ENCODE measurements around the gene FARP2.

FARP2 gene

GRCh38 chr2:241465543-241465942 is 109.5 kb downstream of the FARP2 start:
- no peak for TF ChIP-seq CTCF (IDR thresholded peaks at IDR 0.05; ENCODE audit: low read depth, low read length)
- H3K4me3 ChIP-seq (ENCODE audit: low read depth, low read length): no peak overlapping the region

DNA sequence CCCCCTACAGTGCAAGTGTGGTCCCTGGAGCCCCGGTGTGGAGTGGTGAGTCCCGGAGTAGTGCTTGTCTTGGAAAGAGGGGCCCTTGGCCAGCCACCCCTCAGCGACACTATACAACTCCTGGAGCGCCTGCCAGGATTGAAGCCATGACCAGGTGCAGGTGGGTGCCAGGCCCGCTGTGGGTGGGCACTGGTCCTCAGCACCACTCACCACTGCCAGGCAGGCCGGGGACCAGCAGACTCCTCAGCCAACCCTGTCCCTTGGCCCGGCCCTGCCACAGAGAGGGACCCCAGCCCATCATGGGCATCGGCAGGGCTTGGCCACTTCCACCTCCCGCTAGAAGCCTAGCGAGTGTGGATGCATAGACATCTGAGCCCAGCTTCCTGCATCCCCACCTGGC is 110.1 kb downstream of the FARP2 start:
- no peak for TF ChIP-seq CTCF (IDR thresholded peaks at IDR 0.05; ENCODE audit: low read depth, low read length)

DNA sequence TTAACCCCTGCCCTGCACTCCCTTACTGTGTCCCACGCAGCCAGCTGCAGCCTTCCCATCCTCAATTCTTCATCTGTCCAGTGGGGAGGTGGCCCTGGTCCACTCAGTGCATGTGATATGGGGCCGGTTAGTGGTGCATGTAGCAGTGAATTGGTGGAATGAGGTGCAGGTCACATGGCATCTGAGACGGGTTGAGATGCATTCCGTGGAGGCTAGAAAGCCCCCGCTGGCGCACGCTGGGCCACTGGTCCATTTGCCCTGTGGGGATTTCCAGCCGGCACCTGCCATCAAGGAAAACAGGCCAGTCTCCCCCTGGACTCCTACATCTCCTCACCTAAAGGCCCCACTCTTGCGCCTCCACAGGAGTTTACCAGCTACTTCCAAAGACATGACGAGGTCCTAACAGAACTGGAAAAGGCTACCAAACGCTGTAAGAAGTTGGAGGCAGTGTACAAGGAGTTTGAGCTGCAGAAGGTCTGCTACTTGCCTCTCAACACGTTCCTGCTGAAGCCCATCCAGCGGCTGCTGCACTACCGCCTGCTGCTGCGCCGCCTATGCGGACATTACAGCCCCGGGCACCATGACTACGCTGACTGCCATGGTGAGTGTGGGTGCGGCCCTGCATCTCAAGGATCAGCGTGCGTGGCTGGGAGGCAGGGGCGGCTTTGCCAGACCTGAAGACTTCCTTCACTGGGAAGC is 111.8 kb downstream of the FARP2 start:
- TF ChIP-seq CTCF (IDR thresholded peaks at IDR 0.05; ENCODE audit: low read depth, low read length): no peak
- no peak overlapping the region for H3K4me3 ChIP-seq (ENCODE audit: low read depth, low read length)

More for the DNA sequence above, 110.1 kb downstream of the FARP2 start:
- H3K4me3 ChIP-seq (ENCODE audit: low read depth, low read length): no peak overlapping the region

- no peak for TF ChIP-seq CTCF (IDR thresholded peaks at IDR 0.05; ENCODE audit: low read depth, low read length)
- no peak overlapping the region for H3K4me3 ChIP-seq (ENCODE audit: low read depth, low read length)
These were observed 112.3 kb downstream of the FARP2 start for GRCh38 chr2:241468476-241468781.

- no peak overlapping the region for H3K4me3 ChIP-seq (ENCODE audit: low read depth, low read length)
- no peak for TF ChIP-seq CTCF (IDR thresholded peaks at IDR 0.05; ENCODE audit: low read depth, low read length)
These were observed 113.7 kb downstream of the FARP2 start for GRCh38 chr2:241469746-241470145.

DNA sequence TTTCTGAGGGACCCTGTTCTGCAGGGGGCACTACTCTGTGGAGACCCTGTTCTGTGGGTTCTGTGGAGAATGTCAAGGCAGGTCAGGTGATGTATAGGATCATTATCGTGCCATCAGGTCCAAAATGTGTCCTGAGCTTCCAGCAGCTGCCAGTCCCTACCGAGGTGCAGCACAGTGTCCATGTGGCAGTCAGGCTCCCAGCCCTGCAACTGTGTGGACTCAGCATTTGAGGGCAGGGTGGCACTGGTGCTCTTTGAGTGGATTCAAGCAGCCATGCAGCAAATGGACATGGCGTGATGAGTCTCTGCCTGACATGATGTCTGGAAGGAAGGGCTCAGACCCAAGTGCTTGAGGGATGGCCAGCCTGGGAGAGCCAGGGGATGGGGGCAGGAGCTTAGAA is 117.3 kb downstream of the FARP2 start:
- H3K4me3 ChIP-seq (ENCODE audit: low read depth, low read length): no peak overlapping the region
- no peak for TF ChIP-seq CTCF (IDR thresholded peaks at IDR 0.05; ENCODE audit: low read depth, low read length)

- H3K4me3 ChIP-seq (ENCODE audit: low read depth, low read length): no peak overlapping the region
- no peak for TF ChIP-seq CTCF (IDR thresholded peaks at IDR 0.05; ENCODE audit: low read depth, low read length)
These were observed 119.2 kb downstream of the FARP2 start for GRCh38 chr2:241475267-241475666.

Data from WI38 (cell line).